Cortex of kidney (tissue), 1 donor: ENCODE results near the gene SCNN1A.

Source experiments
- DNase-seq: peaks from one replicate; lab custom pipeline; 2025; lab: John Stamatoyannopoulos, UW

The SCNN1A gene

GRCh38 chr12:6375269-6376078 lies at the start of gene SCNN1A:
Gene SCNN1A, minus strand, starts transcription at chr12:6375563. Its CDS starts 780 bp downstream, at chr12:6374783.
- peak; percentile 50 for DNase-seq

GRCh38 chr12:6424866-6425265 lies 49.5 kb upstream of the SCNN1A start:
- no peak for DNase-seq

- DNase-seq = no peak
Observed at GRCh38 chr12:6424008-6424347, 48.6 kb upstream of the SCNN1A start.

GRCh38 chr12:6423267-6424007 lies 48.1 kb upstream of the SCNN1A start:
- no peak for DNase-seq

GRCh38 chr12:6420364-6420763 lies 45.0 kb upstream of the SCNN1A start:
- no peak for DNase-seq

GRCh38 chr12:6418796-6419195 lies 43.4 kb upstream of the SCNN1A start:
- no peak for DNase-seq

GRCh38 chr12:6416596-6416995 lies 41.2 kb upstream of the SCNN1A start:
- DNase-seq = no peak

GRCh38 chr12:6407236-6407954 lies 32.0 kb upstream of the SCNN1A start:
- DNase-seq = no peak

GRCh38 chr12:6405963-6406362 lies 30.6 kb upstream of the SCNN1A start:
- DNase-seq = no peak

GRCh38 chr12:6404390-6404789 lies 29.0 kb upstream of the SCNN1A start:
- DNase-seq = no peak

GRCh38 chr12:6399884-6400644 lies 24.7 kb upstream of the SCNN1A start:
- no peak for DNase-seq

GRCh38 chr12:6396031-6396430 lies 20.7 kb upstream of the SCNN1A start:
- no peak for DNase-seq

GRCh38 chr12:6394398-6394797 lies 19.0 kb upstream of the SCNN1A start:
- DNase-seq = no peak

- DNase-seq = no peak
Observed at GRCh38 chr12:6393109-6393508, 17.7 kb upstream of the SCNN1A start.

GRCh38 chr12:6392504-6392903 lies 17.1 kb upstream of the SCNN1A start:
- DNase-seq = no peak

- no peak for DNase-seq
Observed at GRCh38 chr12:6391013-6391412, 15.7 kb upstream of the SCNN1A start.

- DNase-seq = no peak
Observed at GRCh38 chr12:6390084-6390799, 14.9 kb upstream of the SCNN1A start.

- DNase-seq = no peak
Observed at GRCh38 chr12:6387541-6387940, 12.2 kb upstream of the SCNN1A start.

GRCh38 chr12:6386491-6386890 lies 11.1 kb upstream of the SCNN1A start:
- DNase-seq = no peak

- no peak for DNase-seq
Observed at GRCh38 chr12:6386038-6386437, 10.7 kb upstream of the SCNN1A start.
